Cardiac muscle cell (in vitro differentiated cells and primary cell): ENCODE results near the gene ZFAND3. TPM values are rescaled to one million over a fixed set of nuclear protein-coding genes. Genes with fewer than 3 reads are reported as not detected.

Experiments used
- DNase-seq, 2 donors: peaks; one replicate each; pipeline versions ENCODE4 v3.0.0 to v3.0.0-alpha.2; 2010 to 2017; ENCODE audit warnings: low read depth in 1 of 2, low spot score in 1 of 2
- H3K27ac ChIP-seq: fragments of 200-600 bp; sonication (generic); 2 replicates; pipeline ENCODE4 v1.5.1; 2016
- H3K27me3 ChIP-seq: fragments of 200-600 bp; sonication (generic); 2 replicates; pipeline ENCODE4 v1.6.0; 2016; ENCODE audit warnings: control low read depth
- H3K36me3 ChIP-seq: fragments of 200-600 bp; sonication (generic); 2 replicates; pipeline ENCODE4 v1.5.1; 2016; ENCODE audit warnings: control low read depth
- H3K4me1 ChIP-seq: fragments of 200-600 bp; sonication (generic); 2 replicates; pipeline ENCODE4 v1.8.1; 2017; ENCODE audit warnings: low read depth, mild to moderate bottlenecking, mixed run types
- H3K4me3 ChIP-seq: fragments of 200-600 bp; sonication (generic); 2 replicates; pipeline ENCODE4 v1.5.1; 2016; ENCODE audit warnings: mild to moderate bottlenecking
- H3K9me3 ChIP-seq: fragments of 200-600 bp; sonication (generic); 2 replicates; pipeline ENCODE4 v1.5.1; 2017; ENCODE audit warnings: low read depth, mild to moderate bottlenecking, control low read depth
- CTCF ChIP-seq: IDR thresholded peaks from 2 replicates; pipeline ENCODE4 v1.5.1; 2012; ENCODE audit warnings: low read depth, mild to moderate bottlenecking, low read length
- polyA plus RNA-seq: library from polyadenylated mRNA; unstranded; fragments of >200 nt; fragmentation: Nextera tagmentation; extraction: Ambion mirVana; gene quantifications from 2 replicates; pipeline ENCODE4 v1.2.1, GENCODE V29; 2016
- total RNA-seq: library from RNA; depleted of rRNA; stranded (reverse); fragments of >200 nt; gene quantifications from 2 replicates; pipeline ENCODE4 v1.2.3, GENCODE V29; 2016

Gene ZFAND3
- total and polyA plus RNA-seq, 2 experiments from 2014 or later: 49.9 to 68.0 TPM

GRCh38 chr6:37792457-37793033 is 27.0 kb upstream of the ZFAND3 start:
- Histone ChIP-seq H3K4me3 (no peak overlapping the region), H3K9me3 (no peaks in the 10 kb centered on the region), H3K27me3 (no peaks in the 10 kb centered on the region), H3K4me1 (no peaks in the 10 kb centered on the region), H3K36me3 (no peaks in the 10 kb centered on the region), H3K27ac (no peak overlapping the region)
- no peak for TF ChIP-seq CTCF
- DNase-seq: no peak

GRCh38 chr6:37793067-37793466 is 26.5 kb upstream of the ZFAND3 start:
- H3K27me3 ChIP-seq: no peaks in the 10 kb centered on the region
- no peak overlapping the region for H3K27ac ChIP-seq
- peak in 1 of 2 donors; percentile 41 for DNase-seq
- no peaks in the 10 kb centered on the region for H3K9me3 ChIP-seq
- no peaks in the 10 kb centered on the region for H3K4me1 ChIP-seq
- no peak for TF ChIP-seq CTCF
- no peak overlapping the region for H3K4me3 ChIP-seq
- H3K36me3 ChIP-seq: no peaks in the 10 kb centered on the region

- Histone ChIP-seq H3K27ac (no peak overlapping the region), H3K9me3 (no peaks in the 10 kb centered on the region), H3K36me3 (no peaks in the 10 kb centered on the region), H3K27me3 (no peaks in the 10 kb centered on the region), H3K4me1 (no peaks in the 10 kb centered on the region), H3K4me3 (no peak overlapping the region)
- TF ChIP-seq CTCF: no peak
- DNase-seq: no peak
Observed at GRCh38 chr6:37794825-37795224, 24.7 kb upstream of the ZFAND3 start.

GRCh38 chr6:37798436-37799262 is 20.9 kb upstream of the ZFAND3 start:
- H3K4me3 ChIP-seq: no peak overlapping the region
- H3K4me1 ChIP-seq: no peaks in the 10 kb centered on the region
- TF ChIP-seq CTCF: no peak
- H3K27ac ChIP-seq: no peak overlapping the region
- peaks cover 5% of the 10 kb centered on the region for H3K27me3 ChIP-seq
- no peak for DNase-seq
- no peaks in the 10 kb centered on the region for H3K9me3 ChIP-seq
- H3K36me3 ChIP-seq: no peaks in the 10 kb centered on the region

GRCh38 chr6:37799263-37799644 is 20.3 kb upstream of the ZFAND3 start:
- peaks cover 8% of the 10 kb centered on the region for H3K27me3 ChIP-seq
- H3K4me3 ChIP-seq: no peak overlapping the region
- no peaks in the 10 kb centered on the region for H3K4me1 ChIP-seq
- no peaks in the 10 kb centered on the region for H3K36me3 ChIP-seq
- no peak for TF ChIP-seq CTCF
- H3K27ac ChIP-seq: no peak overlapping the region
- no peak for DNase-seq
- no peaks in the 10 kb centered on the region for H3K9me3 ChIP-seq
